ENCODE data around the gene COCH.
"Not testable (repeated sequence)": the region's sequence is repeated elsewhere in the genome, so short reads cannot be mapped to it uniquely, and the experiment has no call there.

Gene COCH

DNA sequence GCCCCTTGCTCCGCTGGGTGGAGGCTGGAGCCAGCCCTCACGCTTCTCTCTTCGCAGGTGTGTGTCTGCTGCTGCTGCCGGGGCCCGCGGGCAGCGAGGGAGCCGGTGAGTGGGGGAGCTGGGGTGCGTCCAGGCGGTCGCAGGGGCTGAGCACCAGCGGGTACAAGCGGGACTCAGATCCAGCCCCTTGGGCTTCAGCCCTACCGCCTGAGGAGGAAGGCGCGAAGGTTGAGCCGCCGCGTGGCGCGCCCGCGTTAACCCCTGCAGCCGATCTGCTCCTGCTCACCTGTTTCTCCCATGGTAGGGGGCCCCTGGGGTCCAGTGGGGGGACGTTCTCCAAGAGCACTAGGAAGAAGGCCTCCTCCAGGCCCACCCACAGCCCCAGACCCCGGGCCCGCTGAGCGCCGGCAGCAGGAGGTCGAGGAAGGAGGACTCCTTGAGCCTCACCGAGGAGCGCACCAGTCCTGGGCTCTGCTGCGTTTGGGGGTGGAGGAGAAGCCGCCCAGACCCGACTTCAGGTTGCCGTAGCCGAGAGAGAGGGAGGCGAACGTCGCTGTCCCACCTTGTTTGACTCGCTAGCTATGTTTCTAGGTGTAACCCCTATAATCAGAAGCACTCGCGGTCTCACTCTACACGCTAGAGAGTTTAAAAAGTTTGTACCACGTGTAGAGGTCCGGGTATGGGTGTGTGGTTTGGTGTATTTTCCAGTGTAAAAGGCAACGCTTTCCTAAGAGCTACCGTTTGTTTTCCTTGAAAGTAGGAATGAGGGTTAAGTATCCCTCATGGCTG is 834 bp downstream of the COCH start:
- in situ Hi-C loops (cut with MboI; ENCODE audit: low sequenced_read_pairs) = no loop called here

GRCh38 chr14:30875788-30876053 is 1.4 kb downstream of the COCH start:
- in situ Hi-C loops (cut with MboI; ENCODE audit: low sequenced_read_pairs) = no loop called here

DNA sequence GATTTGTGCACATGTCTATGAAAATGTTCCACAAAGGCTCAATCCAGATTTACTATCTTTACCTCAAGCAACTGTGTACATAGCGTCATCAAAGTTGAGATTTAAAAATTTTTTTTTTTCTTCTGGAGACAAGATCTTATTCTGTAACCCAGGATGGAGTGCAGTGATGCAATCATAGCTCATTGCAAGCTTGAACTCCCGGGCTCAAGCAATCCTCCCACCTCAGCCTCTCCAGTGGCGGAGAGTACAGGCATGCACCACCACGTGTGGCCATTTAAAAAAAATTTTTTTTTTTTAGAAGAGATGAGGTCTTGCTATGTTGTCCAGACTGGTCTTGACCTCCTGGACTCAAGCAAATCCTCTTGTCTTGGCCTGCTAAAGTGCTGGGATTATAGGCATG is 2.3 kb downstream of the COCH start:
- in situ Hi-C loops (cut with MboI; ENCODE audit: low sequenced_read_pairs) = no loop called here

DNA sequence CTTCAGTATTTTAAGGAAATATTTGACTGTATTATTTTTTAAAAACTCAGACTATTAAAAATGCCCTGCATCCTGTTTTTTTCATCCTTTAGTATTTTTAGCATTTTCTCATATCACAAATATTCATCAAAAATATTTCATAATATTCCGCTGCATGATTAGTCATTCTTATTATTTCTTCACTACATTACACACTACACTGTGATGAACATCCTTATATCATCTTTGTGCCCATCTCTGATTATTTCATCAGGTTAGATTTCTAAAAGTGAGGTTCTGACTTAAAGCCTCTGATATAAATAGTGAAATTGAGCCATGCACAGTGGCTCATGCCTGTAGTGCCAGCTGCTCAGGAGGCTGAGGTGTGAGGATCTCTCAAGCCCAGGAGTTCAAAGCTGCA is 8.1 kb downstream of the COCH start:
- in situ Hi-C loops (cut with MboI; ENCODE audit: low sequenced_read_pairs) = no loop called here

- in situ Hi-C loops (cut with MboI; ENCODE audit: low sequenced_read_pairs) = no loop called here
These were observed 9.3 kb downstream of the COCH start for GRCh38 chr14:30883508-30884294.

DNA sequence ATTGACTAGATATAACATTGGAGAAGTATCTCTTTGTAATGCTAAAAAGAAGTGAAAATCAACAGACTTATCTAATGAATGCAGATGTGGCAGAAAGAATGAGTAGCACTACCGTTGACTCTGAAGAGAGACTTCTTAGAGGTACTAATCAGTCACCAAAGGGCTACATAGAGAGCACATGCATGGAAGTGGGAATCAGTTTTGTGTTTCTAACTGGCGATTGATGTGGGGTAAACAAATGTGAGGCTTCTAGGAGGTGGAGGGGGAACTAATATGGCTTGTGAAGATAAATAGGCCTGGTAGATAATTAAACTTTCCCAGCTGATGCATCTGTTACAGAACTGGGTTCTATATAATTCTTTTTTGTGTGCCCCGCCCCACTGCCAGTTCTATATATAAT is 10.5 kb downstream of the COCH start:
- in situ Hi-C loops (cut with MboI; ENCODE audit: low sequenced_read_pairs) = no loop called here

DNA sequence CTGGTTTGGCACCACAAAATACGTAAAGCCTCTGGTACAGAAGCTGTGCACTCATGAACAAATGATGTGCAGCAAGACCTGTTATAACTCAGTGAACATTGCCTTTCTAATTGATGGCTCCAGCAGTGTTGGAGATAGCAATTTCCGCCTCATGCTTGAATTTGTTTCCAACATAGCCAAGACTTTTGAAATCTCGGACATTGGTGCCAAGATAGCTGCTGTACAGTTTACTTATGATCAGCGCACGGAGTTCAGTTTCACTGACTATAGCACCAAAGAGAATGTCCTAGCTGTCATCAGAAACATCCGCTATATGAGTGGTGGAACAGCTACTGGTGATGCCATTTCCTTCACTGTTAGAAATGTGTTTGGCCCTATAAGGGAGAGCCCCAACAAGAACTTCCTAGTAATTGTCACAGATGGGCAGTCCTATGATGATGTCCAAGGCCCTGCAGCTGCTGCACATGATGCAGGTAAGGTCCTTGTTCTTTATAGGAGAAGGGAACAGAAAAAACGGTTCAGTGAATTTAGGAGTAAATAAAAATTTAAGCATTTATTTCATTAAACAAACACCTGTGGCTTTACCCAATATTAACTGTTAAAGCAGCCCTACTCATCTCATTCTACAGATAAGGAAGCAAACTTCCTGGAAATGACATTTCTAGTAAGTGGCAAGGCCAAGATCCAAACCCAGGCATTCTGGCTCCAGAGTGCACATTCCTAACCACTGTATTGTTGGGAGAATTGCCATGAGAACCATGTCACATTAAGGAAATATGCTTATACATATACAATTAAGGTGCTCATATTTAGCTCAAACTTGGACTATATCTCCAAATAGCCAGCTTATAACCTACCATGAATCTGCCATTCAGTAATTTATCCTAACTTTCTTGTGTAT is 11.7 kb downstream of the COCH start:
- in situ Hi-C loops (cut with MboI; ENCODE audit: low sequenced_read_pairs) = no loop called here

DNA sequence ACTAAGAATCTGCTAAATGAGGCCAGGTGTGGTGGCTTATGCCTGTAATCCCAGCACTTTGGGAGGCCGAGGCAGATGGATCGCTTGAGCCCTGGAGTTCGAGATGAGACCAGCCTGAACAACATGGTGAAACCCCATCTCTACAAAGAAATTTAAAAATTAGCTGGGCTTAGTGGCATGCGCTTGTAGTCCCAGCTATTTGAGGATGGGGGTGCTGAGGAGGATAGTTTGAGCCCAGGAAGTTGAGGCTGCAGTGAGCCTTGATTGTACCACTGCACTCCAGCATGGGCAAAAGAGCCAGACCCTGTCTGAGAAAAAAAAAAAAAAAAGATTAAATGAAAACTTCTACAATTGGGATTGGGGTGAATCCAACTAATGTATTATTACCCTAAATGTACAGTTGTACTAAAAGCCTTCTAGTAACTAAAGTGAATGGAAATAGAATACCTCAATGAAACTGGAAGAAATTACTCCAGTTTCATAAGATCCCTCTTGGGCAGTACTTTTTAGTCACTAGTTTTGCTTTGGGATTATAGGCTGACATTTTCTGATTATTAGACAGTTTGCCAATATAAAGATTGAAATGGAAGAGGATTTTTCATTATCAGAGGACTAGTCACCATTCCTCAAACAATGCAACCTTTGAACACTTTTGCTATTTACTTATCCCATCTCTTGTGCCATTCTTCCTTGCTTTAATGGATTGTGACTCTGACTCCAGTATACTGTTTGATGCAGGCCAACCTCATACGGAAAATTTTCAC is 14.3 kb downstream of the COCH start:
- in situ Hi-C loops (cut with MboI; ENCODE audit: low sequenced_read_pairs) = no loop called here

GRCh38 chr14:30889244-30889594 is 14.9 kb downstream of the COCH start:
- in situ Hi-C loops (cut with MboI; ENCODE audit: low sequenced_read_pairs) = no loop called here

- in situ Hi-C loops (cut with MboI; ENCODE audit: low sequenced_read_pairs) = no loop called here
These were observed 19.5 kb downstream of the COCH start for GRCh38 chr14:30893819-30894218.

DNA sequence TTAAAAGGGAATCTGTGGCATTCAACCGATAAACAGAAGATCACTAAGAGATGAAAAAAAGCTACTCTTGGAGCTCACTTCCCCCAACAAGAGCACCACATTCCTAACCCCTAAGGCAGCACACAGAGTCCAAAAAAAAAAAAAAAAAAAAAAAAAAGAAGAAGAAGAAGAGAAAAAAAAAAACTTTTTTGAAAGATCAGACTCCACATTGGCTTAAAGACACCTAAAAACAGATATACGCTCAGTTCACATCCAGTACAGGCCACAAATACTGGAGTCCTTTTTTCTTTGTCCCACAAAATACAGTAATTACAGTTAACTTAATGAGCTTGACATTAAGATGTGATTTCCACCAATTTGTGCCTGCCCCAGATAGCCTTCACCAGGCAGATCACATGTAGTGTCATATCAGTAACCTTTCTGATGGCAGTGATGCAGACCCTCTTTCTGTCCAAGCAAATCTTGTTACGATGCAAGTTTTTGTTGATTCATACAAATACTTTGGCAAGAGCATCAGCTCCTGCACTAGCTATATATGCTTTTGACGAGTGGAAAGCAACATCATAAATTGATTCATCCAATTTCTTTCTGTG is 20.7 kb downstream of the COCH start:
- in situ Hi-C loops (cut with MboI; ENCODE audit: low sequenced_read_pairs) = no loop called here

DNA sequence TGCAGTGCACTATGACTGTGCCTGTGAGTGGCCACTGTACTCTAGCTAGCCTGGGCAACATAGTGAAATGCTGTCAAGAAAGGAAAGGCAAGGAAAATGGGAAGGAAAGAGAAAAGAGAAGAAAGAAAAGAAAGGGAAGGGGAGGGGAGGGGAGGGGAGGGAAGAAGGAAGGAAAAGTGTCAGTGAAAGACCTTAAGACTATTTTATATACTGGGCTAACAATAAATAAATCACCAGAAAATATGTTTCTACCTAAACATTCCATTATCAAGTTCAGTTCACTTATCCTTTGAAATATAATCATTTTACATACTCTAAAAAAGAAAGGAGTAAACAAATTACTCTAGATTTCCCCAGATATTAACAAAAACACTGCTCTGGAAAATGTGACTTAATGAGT is 22.1 kb downstream of the COCH start:
- in situ Hi-C loops (cut with MboI; ENCODE audit: low sequenced_read_pairs) = no loop called here

GRCh38 chr14:30897121-30897520 is 22.8 kb downstream of the COCH start:
- in situ Hi-C loops (cut with MboI; ENCODE audit: low sequenced_read_pairs) = not testable (repeated sequence)

GRCh38 chr14:30903285-30904124 is 29.1 kb downstream of the COCH start:
- in situ Hi-C loops (cut with MboI; ENCODE audit: low sequenced_read_pairs) = no loop called here

DNA sequence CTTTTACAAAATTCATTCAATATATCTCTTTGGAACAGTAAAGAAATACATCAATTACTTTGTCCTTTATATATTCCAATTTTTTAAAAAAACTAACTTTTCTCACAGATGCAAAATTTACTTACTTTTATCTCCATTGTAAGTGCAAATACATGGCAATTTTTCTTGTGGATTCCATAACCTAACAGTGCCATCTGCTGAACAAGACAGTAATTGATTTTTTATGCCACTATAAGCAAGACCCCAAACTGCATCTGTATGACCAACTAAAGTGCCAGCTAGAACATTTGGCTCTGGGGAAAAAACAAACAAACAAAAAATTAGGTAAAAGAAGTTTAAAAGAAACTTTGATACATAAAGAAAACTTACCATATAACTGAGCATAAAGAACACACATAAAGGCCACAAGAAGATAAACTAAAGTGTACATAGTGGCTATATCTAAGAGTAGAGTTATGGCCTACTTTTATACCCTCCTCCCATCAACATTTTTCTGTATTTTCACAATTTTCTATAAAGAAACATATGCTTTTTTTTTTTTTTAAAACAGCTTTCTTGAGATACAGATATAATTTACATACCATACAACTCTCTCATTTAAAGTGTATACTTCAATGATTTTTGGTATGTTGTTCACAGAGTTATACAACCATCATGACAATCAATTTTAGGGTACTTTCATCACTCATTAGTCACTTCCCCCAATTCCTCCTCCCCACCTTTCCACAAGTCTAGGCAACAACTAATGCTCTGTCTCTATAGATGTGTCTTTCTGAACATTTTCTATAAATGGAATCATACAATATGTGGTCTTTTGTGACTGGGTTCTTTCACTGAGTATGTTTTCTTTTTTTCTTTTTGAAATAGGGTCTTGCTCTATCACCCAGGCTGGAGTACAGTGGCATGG is 32.6 kb downstream of the COCH start:
- in situ Hi-C loops (cut with MboI; ENCODE audit: low sequenced_read_pairs) = no loop called here

- in situ Hi-C loops (cut with MboI; ENCODE audit: low sequenced_read_pairs) = no loop called here
These were observed 33.3 kb downstream of the COCH start for GRCh38 chr14:30907659-30908057.

GRCh38 chr14:30908826-30909225 is 34.5 kb downstream of the COCH start:
- in situ Hi-C loops (cut with MboI; ENCODE audit: low sequenced_read_pairs) = no loop called here

DNA sequence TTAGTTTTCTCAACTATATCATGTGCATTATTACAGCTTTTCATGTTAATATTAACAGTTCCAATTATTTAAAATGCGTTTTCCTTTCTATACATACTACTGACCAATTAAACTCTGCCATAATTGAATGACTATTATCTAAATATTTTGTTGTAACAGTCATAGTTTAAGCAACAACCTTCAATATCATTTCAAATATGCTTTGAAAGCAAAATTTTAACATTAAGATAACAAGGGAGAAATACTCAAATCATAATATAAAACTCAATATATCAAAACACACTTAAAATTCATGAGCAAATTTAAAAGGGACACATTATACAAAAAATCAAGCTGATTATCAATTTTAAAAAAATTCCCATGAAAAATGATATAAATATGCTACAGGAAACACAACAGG is 40.5 kb downstream of the COCH start:
- in situ Hi-C loops (cut with MboI; ENCODE audit: low sequenced_read_pairs) = no loop called here

DNA sequence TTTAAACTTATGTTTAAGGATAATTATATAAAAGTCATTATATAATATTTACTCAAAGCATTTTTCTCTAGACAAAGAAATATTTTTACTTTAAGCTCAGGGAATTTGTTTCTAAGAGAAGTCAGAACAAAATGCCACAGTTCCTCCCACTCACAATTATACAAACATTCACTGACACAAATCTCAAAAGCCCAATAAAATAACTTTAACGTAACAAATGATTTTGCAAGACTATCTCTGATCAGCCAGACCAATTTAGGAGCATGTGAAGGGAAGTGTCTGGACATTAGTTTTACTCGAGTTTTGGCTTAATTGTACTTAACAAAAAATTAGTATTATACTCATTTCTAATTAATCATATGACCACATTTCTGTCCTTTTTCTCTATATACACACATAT is 41.2 kb downstream of the COCH start:
- in situ Hi-C loops (cut with MboI; ENCODE audit: low sequenced_read_pairs) = no loop called here

All from HL-60/S4 treated with retinoic acid at 250 ng/mL for 4 days and 3 days (cell line).